Upper lobe of left lung (tissue), 6 donors: Measurements from ENCODE around the gene IQCN. TPM values are rescaled to one million over a fixed set of nuclear protein-coding genes. Genes with fewer than 3 reads are reported as not detected.

Experiments
- ATAC-seq, 2 donors: fragments of 200-7000 bp; cut with Tn5 transposase; one replicate each; pipeline ENCODE4 v1.9.1; 2022; ENCODE audit warnings: mild to moderate bottlenecking in 2 of 2, moderate library complexity in 2 of 2; ENCODE audit not compliant: low FRiP score in 2 of 2
- DNase-seq, 2 donors: peaks; one replicate each; pipeline ENCODE4 v3.0.0-alpha.2; 2019 to 2020
- H3K27ac ChIP-seq, 4 donors: fragments of 200-600 bp; sonication (generic); one replicate each; pipeline ENCODE4 v1.5.1; 2016 to 2019
- H3K27me3 ChIP-seq, 4 donors: fragments of 200-600 bp; sonication (generic); one replicate each; pipeline ENCODE4 v1.5.1; 2017 to 2019
- H3K36me3 ChIP-seq, 4 donors: fragments of 200-600 bp; sonication (generic); one replicate each; pipeline ENCODE4 v1.5.1; 2016 to 2019
- H3K4me1 ChIP-seq, 4 donors: fragments of 200-600 bp; sonication (generic); one replicate each; pipeline ENCODE4 v1.5.1; 2018 to 2019
- H3K4me3 ChIP-seq, 4 donors: fragments of 200-600 bp; sonication (generic); one replicate each; pipeline ENCODE4 v1.5.1; 2017 to 2019; ENCODE audit warnings: mild to moderate bottlenecking in 2 of 4, moderate library complexity in 1 of 4
- H3K9me3 ChIP-seq, 4 donors: fragments of 200-600 bp; sonication (generic); one replicate each; pipeline ENCODE4 v1.5.1; 2018 to 2019
- EP300 ChIP-seq, 4 donors: sonication (generic); formaldehyde crosslinking; IDR thresholded peaks; one replicate each; pipeline ENCODE4 v1.5.1; 2017; ENCODE audit warnings: antibody characterized with exemption in 4 of 4, control low read depth in 2 of 4
- POLR2A ChIP-seq, 4 donors: fragments of 450-650 bp; IDR thresholded peaks; one replicate each; pipeline ENCODE4 v1.5.1; 2016 to 2017; ENCODE audit warnings: antibody characterized with exemption in 4 of 4, mild to moderate bottlenecking in 2 of 4
- POLR2AphosphoS5 ChIP-seq, 2 donors: sonication (generic); formaldehyde crosslinking; IDR thresholded peaks; one replicate each; pipeline ENCODE4 v1.5.1; 2017; ENCODE audit warnings: antibody characterized with exemption in 2 of 2
- WGBS, 2 donors: methylation state at CpG; one replicate each; pipeline ENCODE4 v1.1.5; 2017 to 2018; 5-methylcytosine and 5-hydroxymethylcytosine counted together
- total RNA-seq, 6 donors: library from RNA; depleted of rRNA in 4 of 6; stranded (reverse); fragments of >200 nt in 4 of 6; gene quantifications; one replicate each; pipeline versions ENCODE4 v1.1.0 to v1.2.1, GENCODE V29; 2016 to 2021
- TF ChIP-seq, protein P1 (sequence below), 6 experiments: fragments of 450-650 bp in 4 of 6; fragments of 200-600 bp in 2 of 6; sonication (generic) in 2 of 6; IDR thresholded peaks; one replicate each; pipeline ENCODE4 v1.5.1; 2016 to 2019; ENCODE audit warnings: antibody characterized with exemption in 6 of 6
- donor health status: DM: no; HTN: no; CAD: no; lungs with moderate emphysema.
- donor health status: DM: no; HTN: yes; CAD: no; lungs with severe emphysema.

Gene IQCN
- total RNA-seq, 6 donors from 2014 or later: 6.3 to 58.7 (median 11.7) TPM

DNA sequence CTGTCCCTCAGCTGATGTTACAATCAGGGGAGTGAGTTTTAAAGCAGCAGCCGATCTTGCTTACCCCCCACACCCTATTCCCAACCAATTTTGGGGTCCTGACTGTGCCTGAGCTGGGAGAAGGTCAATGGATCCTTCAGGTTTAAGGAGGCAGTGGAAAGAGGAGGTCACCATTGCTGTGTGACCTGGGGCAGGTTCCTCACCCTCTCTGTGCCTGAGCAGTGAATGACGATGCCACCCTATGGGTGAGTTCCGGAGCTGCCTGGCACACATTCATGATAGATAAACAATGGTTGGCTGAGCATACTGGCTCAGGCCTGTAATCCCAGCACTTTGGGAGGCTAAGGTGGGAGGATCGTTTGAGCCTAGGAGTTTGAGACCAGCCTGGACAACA lies 27.5 kb upstream of the IQCN start:
- Histone ChIP-seq H3K27me3 (no peaks in the 10 kb centered on the region), H3K36me3 (no peaks in the 10 kb centered on the region), H3K4me3 (no peak overlapping the region), H3K4me1 (peaks cover 46 to 62% (median 61%) of the 10 kb centered on the region in 4 donors), H3K27ac (peak overlapping the region; percentile 58 to 95 (median 82)), H3K9me3 (no peaks in the 10 kb centered on the region)
- TF ChIP-seq, protein P1, sequence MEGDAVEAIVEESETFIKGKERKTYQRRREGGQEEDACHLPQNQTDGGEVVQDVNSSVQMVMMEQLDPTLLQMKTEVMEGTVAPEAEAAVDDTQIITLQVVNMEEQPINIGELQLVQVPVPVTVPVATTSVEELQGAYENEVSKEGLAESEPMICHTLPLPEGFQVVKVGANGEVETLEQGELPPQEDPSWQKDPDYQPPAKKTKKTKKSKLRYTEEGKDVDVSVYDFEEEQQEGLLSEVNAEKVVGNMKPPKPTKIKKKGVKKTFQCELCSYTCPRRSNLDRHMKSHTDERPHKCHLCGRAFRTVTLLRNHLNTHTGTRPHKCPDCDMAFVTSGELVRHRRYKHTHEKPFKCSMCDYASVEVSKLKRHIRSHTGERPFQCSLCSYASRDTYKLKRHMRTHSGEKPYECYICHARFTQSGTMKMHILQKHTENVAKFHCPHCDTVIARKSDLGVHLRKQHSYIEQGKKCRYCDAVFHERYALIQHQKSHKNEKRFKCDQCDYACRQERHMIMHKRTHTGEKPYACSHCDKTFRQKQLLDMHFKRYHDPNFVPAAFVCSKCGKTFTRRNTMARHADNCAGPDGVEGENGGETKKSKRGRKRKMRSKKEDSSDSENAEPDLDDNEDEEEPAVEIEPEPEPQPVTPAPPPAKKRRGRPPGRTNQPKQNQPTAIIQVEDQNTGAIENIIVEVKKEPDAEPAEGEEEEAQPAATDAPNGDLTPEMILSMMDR (IDR thresholded peaks at IDR 0.05): no peak
- TF ChIP-seq POLR2A (IDR thresholded peaks at IDR 0.05) (no peak), EP300 (IDR thresholded peaks at IDR 0.05) (no peak), POLR2AphosphoS5 (IDR thresholded peaks at IDR 0.05) (no peak)
- ATAC-seq (no peak), DNase-seq (no peak)
- 78 to 86% methylated on average over 4 of the region's 4 CpGs for WGBS, 2 donors

DNA sequence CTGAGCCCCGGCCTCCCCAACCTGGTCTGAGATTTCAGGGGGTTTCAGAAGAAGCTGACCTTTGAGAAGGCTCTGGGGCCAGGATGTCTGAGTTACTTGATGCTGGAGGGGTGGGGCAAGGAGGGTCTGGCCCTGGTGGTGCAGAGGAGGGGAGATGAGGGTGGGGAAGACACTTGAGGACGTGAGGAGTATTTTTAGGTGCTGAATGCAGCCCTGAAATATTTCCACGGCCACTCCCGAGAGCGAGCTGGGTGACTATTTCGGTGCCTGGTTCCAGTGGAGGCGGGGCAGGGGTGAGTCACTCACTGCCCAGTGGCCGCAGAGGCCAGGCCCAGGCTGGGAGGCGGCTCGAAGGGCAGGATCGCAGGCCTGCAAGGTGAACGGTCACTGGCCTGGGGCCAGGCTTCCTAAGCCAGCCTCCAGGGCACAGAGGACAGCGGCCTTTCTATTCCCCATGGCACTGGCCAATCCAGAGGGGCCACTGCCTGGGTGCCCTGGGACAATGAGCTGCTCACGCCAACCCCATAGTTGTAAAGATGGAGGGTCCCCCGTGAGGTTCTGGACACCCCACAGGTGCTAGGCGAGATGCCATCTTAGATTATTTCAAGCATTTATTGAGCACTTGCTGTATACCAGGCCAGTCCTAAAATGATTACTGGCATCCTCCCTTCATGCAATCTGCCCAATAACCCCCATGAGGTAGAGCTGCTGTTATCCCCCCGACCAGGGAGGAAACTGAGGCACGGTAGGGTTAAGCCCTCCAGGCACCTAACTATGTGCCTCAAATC lies 26.9 kb upstream of the IQCN start:
- Histone ChIP-seq H3K9me3 (no peaks in the 10 kb centered on the region), H3K4me3 (no peak overlapping the region), H3K27me3 (no peaks in the 10 kb centered on the region), H3K36me3 (no peaks in the 10 kb centered on the region), H3K4me1 (peaks cover 45 to 57% (median 55%) of the 10 kb centered on the region in 4 donors), H3K27ac (peak overlapping the region; percentile 58 to 95 (median 82))
- DNase-seq: peak; percentile 86 to 90
- TF ChIP-seq POLR2A (IDR thresholded peaks at IDR 0.05) (no peak), POLR2AphosphoS5 (IDR thresholded peaks at IDR 0.05) (peak; percentile 46 to 57)
- TF ChIP-seq, protein P1 (IDR thresholded peaks at IDR 0.05): peak in 1 of 6 experiments; percentile 6
- WGBS, 2 donors: 52 to 53% methylated on average over 12 to 18 of the region's 18 CpGs
- ATAC-seq: peak; percentile 78 to 85

DNA sequence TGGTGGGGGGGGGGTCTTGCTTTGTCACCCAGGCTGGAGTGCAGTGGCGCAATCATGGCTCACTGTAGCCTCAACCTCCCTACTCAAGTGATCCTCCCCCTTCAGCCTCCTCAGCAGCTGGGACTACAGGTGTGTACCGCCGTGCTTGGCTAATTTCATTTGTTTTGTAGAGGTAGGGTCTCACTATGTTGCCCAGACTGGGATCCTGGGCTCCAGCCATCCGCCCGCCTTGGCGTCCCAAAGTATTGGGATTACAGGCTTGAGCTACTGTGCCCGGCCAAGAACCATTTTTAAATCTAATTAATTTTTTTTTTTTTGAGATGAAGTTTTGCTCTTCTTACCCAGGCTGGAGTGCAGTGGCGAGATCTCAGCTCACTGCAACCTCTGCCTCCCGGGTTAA lies 25.4 kb upstream of the IQCN start:
- Histone ChIP-seq H3K4me3 (no peak overlapping the region), H3K27ac (no peak overlapping the region), H3K4me1 (peaks cover 32 to 42% (median 41%) of the 10 kb centered on the region in 4 donors), H3K9me3 (no peaks in the 10 kb centered on the region), H3K36me3 (no peaks in the 10 kb centered on the region), H3K27me3 (no peaks in the 10 kb centered on the region)
- ATAC-seq (no peak), DNase-seq (no peak)
- 95 to 97% methylated on average over 9 of the region's 9 CpGs for WGBS, 2 donors
- TF ChIP-seq POLR2AphosphoS5 (IDR thresholded peaks at IDR 0.05) (no peak), POLR2A (IDR thresholded peaks at IDR 0.05) (no peak), EP300 (IDR thresholded peaks at IDR 0.05) (no peak)
- TF ChIP-seq, protein P1 (IDR thresholded peaks at IDR 0.05): no peak

DNA sequence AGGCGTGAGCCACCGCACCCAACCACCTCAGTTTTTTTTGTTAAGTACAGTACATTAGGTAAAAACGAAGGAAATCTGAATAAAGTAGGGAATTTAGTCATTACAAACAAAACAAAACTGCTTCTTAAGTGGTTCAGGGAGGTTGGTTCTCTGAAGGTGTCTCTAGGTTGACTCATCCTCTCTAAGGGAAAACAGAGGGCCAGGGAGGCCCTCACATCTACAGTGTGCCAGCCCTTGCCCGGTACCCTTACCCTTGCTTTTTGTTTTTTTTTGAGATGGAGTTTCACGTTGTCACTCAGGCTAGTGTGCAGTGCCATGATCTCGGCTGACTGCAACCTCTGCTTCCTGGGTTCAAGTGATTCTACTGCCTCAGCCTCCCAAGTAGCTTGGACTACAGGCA lies 24.3 kb upstream of the IQCN start:
- TF ChIP-seq EP300 (IDR thresholded peaks at IDR 0.05): no peak
- no peak for TF ChIP-seq POLR2A (IDR thresholded peaks at IDR 0.05)
- TF ChIP-seq, protein P1 (IDR thresholded peaks at IDR 0.05): no peak
- TF ChIP-seq POLR2AphosphoS5 (IDR thresholded peaks at IDR 0.05): no peak
- no peaks in the 10 kb centered on the region for H3K9me3 ChIP-seq
- ATAC-seq (no peak), DNase-seq (no peak)
- H3K27me3 ChIP-seq: no peaks in the 10 kb centered on the region
- H3K4me1 ChIP-seq: peaks cover 22 to 38% (median 33%) of the 10 kb centered on the region in 4 donors
- no peaks in the 10 kb centered on the region for H3K36me3 ChIP-seq
- no peak overlapping the region for H3K4me3 ChIP-seq
- peak overlapping the region in 1 of 4 donors; percentile 7 for H3K27ac ChIP-seq
- 84 to 88% methylated on average over 6 of the region's 6 CpGs for WGBS, 2 donors
